Fibroblast of skin of left biceps (primary cell): ENCODE measurements around the gene GRM3.

Experiments used
- DNase-seq, 2 experiments: peaks; one replicate each; pipeline ENCODE4 v3.0.0-alpha.2; 2013; ENCODE audit warnings: low read depth in 2 of 2

The GRM3 gene

DNA sequence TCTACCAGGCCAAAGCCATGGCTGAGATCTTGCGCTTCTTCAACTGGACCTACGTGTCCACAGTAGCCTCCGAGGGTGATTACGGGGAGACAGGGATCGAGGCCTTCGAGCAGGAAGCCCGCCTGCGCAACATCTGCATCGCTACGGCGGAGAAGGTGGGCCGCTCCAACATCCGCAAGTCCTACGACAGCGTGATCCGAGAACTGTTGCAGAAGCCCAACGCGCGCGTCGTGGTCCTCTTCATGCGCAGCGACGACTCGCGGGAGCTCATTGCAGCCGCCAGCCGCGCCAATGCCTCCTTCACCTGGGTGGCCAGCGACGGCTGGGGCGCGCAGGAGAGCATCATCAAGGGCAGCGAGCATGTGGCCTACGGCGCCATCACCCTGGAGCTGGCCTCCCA lies 142.7 kb downstream of the GRM3 start:
- no peak for DNase-seq

DNA sequence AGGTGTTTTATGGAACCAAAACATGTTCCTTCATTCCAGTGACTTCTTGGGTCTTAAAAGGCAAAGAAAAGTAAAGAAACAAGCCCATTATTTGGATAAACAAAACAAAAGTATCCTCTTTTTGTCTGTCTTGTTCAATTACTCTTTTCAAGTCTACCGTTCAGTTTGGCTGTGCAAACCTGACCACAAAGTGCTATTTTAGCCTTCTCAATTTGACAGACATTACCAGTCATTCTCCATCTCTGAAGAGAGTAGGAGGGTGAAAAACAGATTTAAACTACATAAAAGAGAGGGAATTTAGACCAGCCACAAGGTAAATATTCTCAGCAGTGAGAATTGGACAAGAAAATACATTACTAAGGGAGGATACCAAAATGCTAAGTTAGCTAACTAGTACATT lies 145.2 kb downstream of the GRM3 start:
- no peak for DNase-seq

DNA sequence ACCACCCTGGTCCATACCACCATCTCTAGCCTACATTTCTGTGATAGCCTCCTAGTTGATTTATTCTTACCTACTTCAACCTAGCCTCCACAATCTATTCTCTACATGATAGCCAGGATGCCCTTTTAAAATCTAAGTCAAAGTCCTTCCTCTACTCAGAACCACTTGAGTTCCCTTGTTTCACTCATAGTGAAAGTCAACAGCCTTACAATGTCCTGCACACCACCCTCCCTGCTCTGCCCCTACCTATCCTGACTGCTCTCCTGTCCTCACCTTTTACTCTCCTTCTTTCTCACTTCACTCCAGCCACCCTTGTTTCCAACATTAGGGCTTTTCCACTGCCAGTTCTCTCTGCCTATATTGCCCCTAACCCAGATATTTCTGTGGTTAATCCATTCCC lies 146.7 kb downstream of the GRM3 start:
- no peak for DNase-seq

DNA sequence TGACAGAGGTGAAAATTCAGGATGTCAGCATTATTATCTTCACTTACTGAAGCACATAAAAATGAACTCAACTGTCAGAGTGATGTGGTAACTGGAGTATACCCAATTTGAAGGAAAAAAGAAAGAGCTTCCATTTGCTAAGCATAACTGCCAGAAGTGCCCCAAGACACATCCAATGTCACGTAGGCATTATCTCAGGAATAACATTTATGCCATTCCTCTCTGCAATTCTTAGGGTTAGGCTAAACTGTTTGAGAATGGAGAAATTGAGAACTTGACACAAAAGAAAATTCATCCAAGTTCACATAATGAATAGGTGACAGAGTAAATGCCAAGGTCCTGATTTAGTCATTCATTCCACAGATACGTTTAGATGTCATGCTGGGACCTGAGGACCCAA lies 148.6 kb downstream of the GRM3 start:
- no peak for DNase-seq

DNA sequence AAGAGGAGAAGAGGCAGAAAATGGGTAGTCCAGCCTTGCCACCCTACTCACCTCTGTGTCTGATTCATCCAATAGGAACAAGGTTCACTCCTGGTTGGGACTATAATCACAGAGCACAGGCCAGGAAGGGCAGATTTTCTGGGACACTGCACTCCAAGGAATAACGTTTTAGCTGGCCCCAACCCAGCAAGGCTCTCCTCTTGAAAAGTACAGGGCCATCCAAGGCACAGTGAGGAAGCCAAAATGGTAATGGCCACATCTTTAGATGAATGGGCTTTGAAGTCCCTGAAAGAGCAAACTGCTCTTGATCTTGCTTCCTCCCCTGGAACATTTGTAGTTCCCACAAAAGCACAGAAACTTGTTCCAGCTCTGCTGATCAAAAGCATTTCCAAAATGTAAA lies 149.4 kb downstream of the GRM3 start:
- DNase-seq = no peak

DNA sequence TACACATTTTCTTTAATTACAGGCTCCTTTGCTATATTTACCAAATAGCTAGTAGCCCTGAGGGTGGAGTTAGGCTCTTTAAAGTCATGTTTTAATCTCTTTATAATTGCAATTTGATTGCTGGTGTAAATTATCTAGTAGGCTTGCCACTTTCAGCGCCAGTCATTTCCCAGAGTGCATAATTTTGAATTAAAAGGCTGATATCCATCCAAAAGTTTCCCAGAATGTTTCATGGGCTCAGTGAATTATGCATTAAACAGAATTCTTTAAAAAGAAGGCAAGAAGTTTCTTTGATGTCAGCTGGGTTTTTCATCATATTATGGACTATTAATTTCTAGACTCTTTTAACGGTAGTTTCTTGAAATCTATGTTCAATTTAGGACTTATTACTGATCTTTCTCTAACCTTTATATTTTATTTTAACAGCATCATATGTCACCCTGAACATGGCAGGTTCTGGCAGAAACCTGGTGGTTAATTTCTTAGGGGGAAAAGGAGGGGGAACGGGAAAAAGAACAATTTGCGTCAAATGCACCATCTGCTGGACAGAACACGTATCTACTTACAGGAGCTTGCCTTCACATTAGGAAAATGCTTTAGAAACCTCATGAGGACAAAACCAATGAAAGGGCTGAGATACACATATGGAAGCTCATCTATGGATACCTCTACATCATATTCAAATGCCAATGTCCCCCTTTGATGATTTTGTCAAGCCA lies 171.1 kb downstream of the GRM3 start:
- no peak for DNase-seq

DNA sequence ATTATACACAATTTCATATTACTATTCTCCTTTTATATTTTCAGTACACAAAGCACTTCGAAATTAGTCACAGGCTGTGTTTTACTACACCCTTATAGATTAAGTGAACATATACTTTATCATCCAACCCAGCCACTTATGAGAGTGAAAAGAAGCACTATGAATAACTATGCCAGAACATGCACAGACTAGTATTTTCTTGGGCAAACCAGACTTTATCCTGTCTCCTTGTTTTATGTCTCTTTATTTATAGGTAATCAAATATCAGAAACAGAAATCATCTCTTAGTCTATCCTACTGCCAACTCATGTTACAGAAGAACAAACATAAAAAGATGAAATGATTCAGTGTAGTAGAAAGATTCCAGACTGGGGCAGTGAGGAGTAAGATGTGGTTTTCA lies 171.8 kb downstream of the GRM3 start:
- no peak for DNase-seq

DNA sequence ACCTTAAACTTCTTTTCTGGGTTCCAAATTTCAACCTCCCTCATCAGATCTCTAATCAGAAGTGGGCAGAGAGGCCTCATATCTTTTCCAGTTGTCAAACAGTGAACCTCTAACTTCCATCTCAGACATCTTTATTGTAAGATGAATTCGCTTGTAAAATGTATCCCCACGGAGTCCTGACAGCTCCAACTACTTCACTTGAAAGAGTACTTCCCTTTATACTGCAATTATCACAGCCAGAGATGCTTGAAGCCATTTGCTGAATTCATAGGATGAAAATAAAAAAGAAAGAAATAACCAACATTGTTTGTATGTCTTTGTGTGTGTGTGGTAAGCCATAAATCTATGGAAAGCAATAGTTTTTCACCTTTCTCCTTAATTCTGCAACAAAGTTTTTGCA lies 175.2 kb downstream of the GRM3 start:
- DNase-seq = no peak

DNA sequence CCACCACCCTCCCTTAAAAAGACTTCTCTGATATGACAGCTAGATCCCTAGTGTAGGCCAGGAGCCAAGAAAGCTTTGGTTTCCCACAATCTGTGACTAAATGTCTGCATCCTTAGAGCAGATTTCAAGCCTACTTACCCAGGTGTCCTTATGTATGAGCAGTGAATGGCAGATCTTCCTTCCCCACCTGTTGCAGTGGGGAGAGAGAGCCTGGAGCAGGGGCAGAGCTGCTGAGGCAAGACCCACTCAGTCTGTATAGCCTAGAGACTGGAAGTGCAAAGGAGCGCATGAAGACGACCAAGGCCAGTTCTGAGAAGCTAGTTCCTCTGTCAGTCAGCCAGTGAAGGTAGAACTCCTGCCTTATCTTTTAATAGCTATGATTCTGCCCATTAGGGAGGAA lies 180.1 kb downstream of the GRM3 start:
- DNase-seq = no peak

DNA sequence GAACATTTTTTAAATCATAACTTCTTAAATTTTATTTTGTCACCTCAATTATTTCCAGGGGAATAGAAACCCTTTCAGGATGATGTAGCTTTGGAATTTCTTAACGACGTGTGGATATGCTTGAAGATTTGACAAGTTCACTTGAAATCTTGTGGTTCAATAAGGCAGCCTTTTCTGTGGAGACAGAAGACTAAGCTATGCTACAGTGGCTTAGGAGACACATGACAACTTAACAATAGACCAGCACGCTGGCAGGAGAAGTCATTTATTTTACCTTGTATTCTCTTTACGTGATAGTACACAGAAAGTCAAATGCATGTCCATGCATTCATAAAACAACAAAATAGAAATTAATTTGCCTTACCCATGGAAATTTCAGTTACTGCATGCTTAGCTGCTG lies 181.6 kb downstream of the GRM3 start:
- DNase-seq = no peak

DNA sequence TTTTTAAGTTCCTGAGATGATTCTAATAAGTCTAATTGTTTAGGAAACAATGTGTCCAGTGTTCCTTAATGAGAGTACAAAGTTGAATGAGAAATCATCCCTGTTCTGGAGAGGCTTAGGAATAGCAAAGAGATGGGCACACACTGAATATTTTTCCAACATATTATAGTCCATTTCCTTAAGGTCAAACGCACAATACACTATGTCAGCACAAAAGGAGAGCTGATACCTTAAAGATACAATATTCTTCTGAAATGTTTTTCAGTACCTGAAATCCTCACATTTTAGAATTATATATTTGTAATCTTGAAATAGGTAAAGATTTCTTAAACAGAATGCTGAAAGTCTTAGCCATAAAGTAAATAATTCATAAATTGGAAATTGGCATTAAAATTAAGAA lies 183.2 kb downstream of the GRM3 start:
- DNase-seq = no peak

DNA sequence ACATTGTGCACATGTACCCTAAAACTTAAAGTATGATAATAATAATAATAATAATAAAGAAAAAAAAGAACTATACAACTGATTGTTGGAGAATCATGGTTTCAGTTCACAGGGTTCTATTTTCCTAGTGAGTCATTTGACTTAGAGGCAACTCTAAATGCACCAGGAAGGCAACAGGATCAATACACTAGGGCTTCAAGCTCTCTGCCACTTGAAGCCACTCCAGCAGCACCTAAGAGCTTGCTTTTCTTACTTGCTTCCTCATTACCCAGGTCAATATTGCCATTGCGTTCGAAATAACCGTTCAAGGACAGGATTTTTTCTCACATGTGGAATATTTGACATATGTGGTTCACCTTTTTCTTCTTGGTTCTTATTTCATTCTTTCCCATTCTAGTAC lies 189.7 kb downstream of the GRM3 start:
- no peak for DNase-seq

DNA sequence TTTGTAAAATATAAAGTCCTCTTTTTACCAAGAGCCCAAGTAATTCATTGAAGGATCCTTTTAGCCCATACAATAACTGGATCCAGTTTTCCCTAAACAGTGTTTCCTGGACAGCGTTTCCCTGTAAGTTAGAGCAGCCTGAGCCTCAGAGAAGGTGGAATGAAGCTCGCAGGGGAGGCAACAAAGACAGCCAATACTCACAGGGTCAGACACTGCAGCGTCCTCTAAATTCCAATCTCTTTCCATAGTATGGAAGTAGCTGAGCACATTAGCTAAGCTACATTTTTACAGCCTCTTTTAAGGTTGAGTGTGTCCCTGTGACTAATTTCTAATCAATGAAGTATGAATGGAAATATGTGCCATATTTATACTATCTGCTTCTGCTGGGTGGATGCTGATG lies 193.5 kb downstream of the GRM3 start:
- DNase-seq = no peak

DNA sequence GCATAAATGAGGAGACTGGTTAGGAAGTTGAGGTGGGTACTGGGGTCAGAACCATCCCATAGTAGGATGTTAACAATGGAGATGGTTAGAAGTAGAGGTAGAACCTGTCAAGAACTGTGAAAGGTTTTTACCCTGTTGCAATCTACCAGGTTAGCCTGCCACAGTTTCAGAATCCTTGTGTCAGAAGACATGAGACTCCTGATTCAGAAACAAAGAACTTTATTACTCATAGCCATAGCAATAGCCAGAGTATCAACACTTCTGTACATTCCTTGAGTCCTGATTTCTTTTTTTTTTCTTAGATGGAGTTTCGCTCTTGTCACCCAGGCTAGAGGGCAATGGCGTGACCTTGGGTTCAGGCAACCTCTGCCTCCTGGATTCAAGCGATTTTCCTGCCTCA lies 200.9 kb downstream of the GRM3 start:
- no peak for DNase-seq

DNA sequence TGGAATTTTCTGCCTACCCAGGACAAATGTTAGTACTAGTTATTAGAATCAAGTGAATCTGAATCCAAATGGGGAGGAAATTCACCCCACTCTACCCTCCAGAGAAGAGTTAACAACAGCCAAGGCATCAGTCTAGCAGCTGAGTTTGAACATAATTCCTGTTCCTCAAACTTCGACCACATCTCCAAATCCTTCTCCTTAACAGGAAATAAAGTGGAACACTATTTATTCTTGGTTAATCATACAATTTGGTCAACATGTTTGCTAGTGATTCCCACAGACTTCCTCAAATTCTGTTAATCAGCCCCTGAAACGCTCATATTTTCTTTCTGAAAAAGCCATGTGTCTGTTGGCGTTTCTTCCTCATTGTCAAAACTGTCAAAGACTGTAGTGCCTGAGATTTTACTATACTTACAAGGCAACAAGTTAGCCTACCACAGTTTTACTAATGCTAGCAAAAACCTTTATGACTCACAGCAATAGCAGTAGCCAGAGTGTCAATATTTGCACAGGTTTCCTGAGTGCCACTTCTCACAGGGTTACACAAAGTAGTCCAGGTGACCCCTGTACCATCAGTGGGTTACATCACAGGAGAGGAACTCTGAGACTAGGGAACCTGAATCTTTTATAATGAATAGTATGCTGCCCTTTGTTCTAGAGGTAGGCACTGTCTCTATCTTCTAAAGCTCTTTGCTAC lies 202.9 kb downstream of the GRM3 start:
- no peak for DNase-seq

DNA sequence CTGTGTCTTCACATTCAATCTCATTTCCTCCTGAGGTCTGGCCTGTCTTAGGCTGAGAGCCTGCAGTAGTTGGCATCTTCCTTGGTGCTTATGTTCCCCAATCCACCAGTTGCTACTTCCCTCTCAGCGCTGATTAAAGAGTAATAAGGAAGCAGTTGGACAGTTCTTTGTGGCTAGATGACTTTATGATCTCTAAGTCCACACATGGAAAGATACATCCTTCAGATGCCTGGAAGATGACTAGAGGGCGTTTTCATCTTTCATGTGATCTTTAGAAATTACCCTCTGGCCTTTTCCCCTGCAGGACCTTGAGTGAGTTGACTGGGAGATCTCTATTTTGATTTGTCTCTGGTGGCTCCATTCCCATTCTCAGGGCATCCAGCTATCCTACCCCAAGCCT lies 204.5 kb downstream of the GRM3 start:
- no peak for DNase-seq

DNA sequence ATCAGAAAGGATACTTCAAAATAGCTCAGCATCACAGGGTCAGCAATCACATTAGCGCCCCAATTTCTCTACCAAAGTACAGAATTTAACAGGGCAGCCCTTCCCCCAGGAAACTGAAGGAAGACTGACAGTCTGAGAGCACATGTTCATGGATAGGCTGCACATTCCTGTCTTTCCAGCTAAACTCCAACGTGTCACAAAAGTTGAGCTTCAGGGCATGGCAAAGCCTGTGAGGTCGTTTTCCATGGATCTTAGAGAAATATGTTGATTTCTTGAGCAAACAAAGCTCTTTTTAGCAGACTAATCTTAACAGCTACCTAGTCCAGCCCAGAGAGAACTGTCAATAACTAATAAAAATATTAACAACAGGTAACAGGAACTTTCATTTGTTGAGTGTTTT lies 207.9 kb downstream of the GRM3 start:
- no peak for DNase-seq

DNA sequence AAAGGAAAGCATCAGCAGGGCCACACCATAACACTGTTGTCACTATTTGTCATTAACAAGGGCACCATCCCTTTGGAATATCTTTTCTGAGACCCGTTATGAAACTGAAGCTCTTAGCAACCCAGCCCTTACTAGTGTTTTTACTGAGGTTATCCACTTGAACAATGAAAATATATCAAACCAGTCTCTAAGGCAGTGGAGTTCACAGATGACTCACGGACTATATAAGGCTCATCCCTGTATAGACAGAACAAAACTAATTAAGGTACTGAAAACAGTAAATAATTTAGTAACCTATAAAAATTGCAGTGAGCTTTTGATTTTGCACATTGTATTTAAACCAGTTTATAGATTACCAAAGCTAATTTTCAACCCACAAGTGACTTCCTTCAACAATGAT lies 219.7 kb downstream of the GRM3 start:
- DNase-seq = no peak

DNA sequence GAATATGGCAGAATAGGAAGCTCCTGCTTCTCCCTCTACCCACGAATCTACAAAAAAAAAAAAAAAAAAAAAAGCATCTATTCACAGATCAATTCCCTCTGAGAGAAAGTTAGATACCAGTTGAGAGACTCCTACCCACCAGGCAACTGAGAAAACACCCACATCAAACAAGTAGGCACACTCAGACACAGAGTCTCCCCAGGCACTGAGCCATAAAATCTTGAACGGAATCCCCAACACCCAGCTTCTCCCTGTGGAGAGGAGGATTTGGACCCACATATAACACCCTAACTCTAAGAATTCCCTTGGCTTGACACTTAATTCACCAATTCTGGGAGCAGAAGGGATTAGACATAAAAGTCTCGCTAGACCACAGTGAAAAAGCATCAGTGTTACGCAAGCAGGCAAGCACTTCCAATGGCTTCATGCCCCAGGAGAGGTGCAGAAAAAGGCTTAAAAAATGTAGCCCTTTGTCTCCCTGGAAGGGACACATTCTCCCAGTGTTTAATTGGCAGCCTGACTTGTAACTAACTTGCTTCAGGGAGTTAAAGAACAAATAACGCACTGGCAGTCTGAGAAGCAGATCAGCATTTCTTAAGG lies 223.6 kb downstream of the GRM3 start:
- DNase-seq = no peak

DNA sequence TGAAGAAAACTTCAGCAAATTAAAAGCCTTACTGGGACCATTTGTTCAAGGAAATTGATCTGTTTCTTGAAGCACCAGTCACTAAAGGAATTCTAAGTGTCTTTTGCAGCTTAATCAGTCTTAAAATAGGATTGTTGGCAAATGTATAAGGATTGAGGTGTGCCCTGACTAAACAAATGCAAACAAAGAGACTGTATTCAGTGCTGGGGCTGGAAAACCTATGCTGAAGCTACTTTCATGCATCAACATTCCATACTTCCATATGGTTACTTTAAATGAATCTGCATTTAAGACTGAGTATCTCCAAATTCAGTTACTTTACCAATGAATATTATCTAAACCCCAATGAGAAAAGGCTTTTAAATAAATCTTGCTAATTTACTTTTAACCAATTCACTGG lies 232.4 kb downstream of the GRM3 start:
- no peak for DNase-seq

DNA sequence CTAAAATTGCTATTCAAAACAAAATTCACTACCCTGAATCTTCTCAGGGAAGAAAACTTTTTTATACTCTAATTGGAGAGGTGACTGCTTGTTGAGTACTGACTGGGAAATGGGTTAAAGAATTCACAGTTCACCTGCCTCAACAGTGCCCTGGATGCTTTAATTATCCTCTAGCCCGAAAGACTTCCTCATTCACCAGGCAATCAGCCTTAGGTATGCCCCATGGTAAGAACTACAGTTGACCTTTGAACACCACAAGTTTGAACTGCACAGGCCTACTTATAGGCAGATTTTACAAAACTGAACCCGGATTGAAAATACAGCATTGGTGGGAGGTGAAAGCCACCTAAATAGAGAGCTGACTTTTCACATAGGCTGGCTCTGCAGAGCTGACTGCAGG lies 240.4 kb downstream of the GRM3 start:
- no peak for DNase-seq

DNA sequence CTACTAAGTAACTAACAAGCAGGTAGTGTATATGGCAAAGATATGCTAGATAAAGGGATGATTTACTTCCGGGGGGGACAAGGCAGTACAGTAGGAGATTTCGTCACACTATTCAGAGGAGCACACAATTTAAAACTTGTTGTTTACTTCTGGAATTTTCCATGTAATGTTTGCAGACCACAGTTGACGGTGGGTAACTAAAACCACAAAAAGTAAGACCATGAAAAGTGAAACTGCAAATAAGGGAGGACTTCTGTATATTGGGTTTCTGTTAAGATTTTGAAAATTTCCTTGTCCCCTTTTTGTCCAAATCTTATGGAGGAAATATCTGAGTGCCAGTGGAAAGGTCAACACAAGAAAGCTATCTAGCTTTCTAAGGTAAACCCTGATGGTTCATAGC lies 245.8 kb downstream of the GRM3 start:
- DNase-seq = no peak

DNA sequence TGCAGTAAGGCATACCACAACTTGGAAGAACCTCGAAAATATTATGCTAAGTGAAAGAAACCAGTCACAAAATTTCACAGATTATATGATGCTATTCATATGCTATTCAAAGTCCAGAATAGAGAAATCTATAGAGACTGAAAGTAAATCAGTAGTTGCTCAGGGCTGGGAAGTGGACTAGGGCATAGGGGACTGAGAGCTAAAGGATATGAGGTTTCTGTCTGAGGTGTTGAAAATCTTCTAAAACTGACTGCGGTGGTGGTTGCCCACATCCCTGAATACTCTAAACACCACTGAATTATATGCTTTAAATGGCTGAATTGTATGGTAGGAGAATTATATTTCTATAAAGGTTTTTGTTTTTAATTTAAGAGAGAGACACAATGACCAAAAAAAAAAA lies 254.5 kb downstream of the GRM3 start:
- no peak for DNase-seq

DNA sequence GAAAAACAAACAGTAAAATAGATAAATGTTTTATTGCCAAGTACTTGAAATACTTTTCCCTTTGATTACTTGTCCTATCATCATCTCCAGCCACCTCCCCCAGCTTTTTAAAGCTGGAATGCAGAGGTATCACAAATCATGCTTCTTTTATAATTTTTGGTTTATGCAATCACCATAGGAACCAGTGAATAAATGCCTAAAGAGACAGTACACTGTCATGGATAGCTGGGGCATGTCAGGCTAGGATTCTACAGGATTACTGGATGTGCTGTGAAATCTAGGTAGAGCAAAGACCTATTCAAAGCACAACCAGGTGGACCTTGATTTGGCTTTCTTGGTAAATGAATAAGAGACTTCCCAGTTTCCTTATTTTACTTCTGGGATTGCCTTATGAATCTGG lies 257.2 kb downstream of the GRM3 start:
- no peak for DNase-seq
